Karpas-422 (cell line): Measurements from ENCODE around the gene NTM. TPM values are rescaled to one million over a fixed set of nuclear protein-coding genes. Genes with fewer than 3 reads are reported as not detected.

Experiments
- DNase-seq: peaks from one replicate; pipeline ENCODE4 v3.0.0-alpha.2; 2015
- H2AFZ ChIP-seq: fragments of 200-600 bp; sonication (generic); 2 replicates; pipeline ENCODE4 v1.6.1; 2014; ENCODE audit warnings: antibody characterized with exemption, low read length, mixed read lengths
- H3K27ac ChIP-seq: fragments of 200-600 bp; sonication (generic); 2 replicates; pipeline ENCODE4 v1.5.1; 2014; ENCODE audit warnings: mild to moderate bottlenecking, low read length, moderate library complexity
- H3K27me3 ChIP-seq: fragments of 200-600 bp; sonication (generic); 2 replicates; pipeline ENCODE4 v1.6.1; 2014; ENCODE audit warnings: low read length, mixed read lengths
- H3K36me3 ChIP-seq: fragments of 200-600 bp; sonication (generic); 2 replicates; pipeline ENCODE4 v1.6.1; 2014; ENCODE audit warnings: low read length, mixed read lengths; ENCODE audit not compliant: insufficient read depth
- H3K4me1 ChIP-seq: fragments of 200-600 bp; sonication (generic); 2 replicates; pipeline ENCODE4 v1.6.1; 2014; ENCODE audit warnings: mild to moderate bottlenecking, low read length, mixed read lengths
- H3K4me2 ChIP-seq: fragments of 200-600 bp; sonication (generic); 2 replicates; pipeline ENCODE4 v1.6.1; 2014; ENCODE audit warnings: low read length, low read depth, mild to moderate bottlenecking; ENCODE audit not compliant: poor library complexity, severe bottlenecking
- H3K4me3 ChIP-seq: fragments of 200-600 bp; sonication (generic); 2 replicates; pipeline ENCODE4 v1.5.1; 2014; ENCODE audit warnings: mild to moderate bottlenecking, antibody characterized with exemption, low read length, mixed read lengths
- H3K79me2 ChIP-seq: fragments of 200-600 bp; sonication (generic); 2 replicates; pipeline ENCODE4 v1.6.1; 2014; ENCODE audit warnings: mild to moderate bottlenecking, low read length, mixed read lengths
- H3K9ac ChIP-seq: fragments of 200-600 bp; sonication (generic); 2 replicates; pipeline ENCODE4 v1.6.0; 2014; ENCODE audit warnings: low read length
- H3K9me2 ChIP-seq: fragments of 200-600 bp; sonication (generic), shearing (Covaris generic); replicated peaks from 2 replicates; pipeline ENCODE4 v1.6.0; 2014; ENCODE audit warnings: mild to moderate bottlenecking, low read length, moderate library complexity; ENCODE audit not compliant: insufficient read depth
- H3K9me3 ChIP-seq: fragments of 300-700, 200-600 bp; sonication (generic); 2 replicates; pipeline ENCODE4 v1.6.1; 2014; ENCODE audit warnings: low read length, mixed read lengths
- H4K20me1 ChIP-seq: fragments of 200-600 bp; sonication (generic); 2 replicates; pipeline ENCODE4 v1.6.1; 2014; ENCODE audit warnings: mild to moderate bottlenecking, antibody characterized with exemption, low read length, low read depth; ENCODE audit not compliant: insufficient read depth
- total RNA-seq: library from RNA; depleted of rRNA; stranded (reverse); fragments of >200 nt; shearing (Covaris generic); gene quantifications from 2 replicates; pipeline ENCODE4 v1.2.3, GENCODE V29; 2014; ENCODE audit warnings: low replicate concordance

Gene NTM
- total RNA-seq, 1 experiment from 2014 or later: not detected

DNA sequence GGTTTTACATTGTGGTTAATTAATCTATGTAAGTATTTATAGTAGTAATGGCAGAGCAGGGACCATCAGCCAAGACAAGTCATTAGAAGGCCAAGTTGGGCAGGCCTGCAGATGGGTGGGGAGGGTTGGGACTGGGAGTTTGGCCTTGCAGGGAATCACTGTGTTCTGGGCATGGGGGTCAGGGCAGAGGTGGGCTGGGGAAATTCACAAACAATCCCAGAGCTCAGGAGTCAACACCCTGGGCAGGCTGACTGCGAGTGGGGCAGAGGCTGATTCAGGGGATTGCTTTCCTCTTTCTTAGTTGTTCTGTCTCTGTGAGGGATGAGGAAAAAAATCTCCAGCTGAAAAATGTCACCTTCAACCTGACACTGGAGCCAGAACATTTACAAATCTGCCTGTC lies 322.5 kb downstream of the NTM start:
- no peak overlapping the region for H3K4me2 ChIP-seq
- H3K4me3 ChIP-seq: no peak overlapping the region
- DNase-seq: no peak
- no peaks in the 10 kb centered on the region for H3K27me3 ChIP-seq
- no peak overlapping the region for H2AFZ ChIP-seq
- no peaks in the 10 kb centered on the region for H3K79me2 ChIP-seq
- no peak overlapping the region for H3K27ac ChIP-seq
- no peaks in the 10 kb centered on the region for H3K36me3 ChIP-seq
- H4K20me1 ChIP-seq: no peaks in the 10 kb centered on the region
- H3K9ac ChIP-seq: no peak overlapping the region
- H3K4me1 ChIP-seq: no peaks in the 10 kb centered on the region
- H3K9me2 ChIP-seq: no peaks in the 10 kb centered on the region
- H3K9me3 ChIP-seq: no peaks in the 10 kb centered on the region

DNA sequence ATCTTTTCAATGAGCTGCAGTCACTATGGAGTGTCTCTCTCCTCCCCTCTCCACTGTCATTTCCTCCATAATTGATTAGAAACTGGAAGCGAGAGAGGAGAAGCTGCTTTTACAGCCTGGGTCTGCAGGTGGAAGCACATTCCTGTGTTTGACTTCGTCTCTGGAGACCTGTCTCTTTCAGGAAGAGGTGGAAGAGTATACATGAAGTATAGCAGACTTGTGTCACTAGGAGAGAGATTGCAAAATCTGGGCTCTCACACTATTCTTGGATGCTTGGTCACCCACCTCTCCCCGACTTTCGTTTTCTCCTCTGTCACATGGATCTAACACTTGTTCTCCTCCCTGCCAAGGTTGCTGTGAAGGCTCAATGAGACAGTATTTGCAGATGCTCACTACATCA lies 323.3 kb downstream of the NTM start:
- Histone ChIP-seq H4K20me1 (no peaks in the 10 kb centered on the region), H3K9me3 (no peaks in the 10 kb centered on the region), H3K4me2 (no peak overlapping the region), H3K27ac (no peak overlapping the region), H3K79me2 (no peaks in the 10 kb centered on the region), H3K4me3 (no peak overlapping the region), H3K9me2 (no peaks in the 10 kb centered on the region), H2AFZ (no peak overlapping the region), H3K27me3 (no peaks in the 10 kb centered on the region), H3K4me1 (no peaks in the 10 kb centered on the region), H3K9ac (no peak overlapping the region), H3K36me3 (no peaks in the 10 kb centered on the region)
- no peak for DNase-seq

DNA sequence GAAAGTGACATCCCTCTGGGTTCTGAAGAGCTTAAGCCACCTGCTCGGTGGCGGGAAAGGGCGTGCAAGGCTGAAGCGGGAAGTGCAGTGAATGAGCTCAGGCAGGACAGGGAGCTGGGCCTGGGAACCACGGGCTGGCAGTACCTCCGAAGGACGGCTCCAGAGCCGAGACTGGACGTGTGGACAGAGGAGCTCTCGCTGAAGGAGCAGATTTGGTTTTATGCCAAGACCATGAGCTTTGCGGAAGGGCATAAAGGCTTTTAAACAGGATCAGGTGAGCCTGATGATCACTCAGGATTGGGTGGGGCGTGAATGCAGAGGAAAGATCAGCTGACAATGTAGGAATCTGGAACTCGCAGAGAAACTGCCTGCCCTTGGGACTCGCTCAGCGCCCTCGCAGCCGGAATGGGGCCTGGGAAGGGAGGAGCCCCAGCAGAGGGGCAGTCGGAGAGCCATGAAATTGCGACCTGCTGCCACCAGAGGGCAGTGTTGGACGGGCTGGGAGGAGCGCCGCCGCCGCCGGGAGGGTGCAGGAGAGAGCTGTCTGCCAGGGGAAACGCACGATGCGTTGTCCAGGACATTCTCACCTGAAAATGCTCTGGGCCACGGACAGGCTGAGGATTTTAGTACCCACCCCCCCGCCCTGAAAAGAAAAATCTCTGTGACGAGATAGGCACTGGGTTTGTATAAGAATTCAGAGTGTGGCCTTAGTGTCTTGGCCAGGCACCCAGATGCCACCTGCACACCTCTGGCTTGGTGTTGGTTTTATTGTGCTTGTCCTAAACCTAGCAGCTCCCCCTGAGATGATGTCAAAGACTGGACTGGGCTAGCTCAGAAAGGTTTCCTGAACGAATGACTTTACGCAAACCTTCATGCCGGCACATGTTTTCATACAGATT lies 324.4 kb downstream of the NTM start:
- Histone ChIP-seq H3K27me3 (no peaks in the 10 kb centered on the region), H3K79me2 (no peaks in the 10 kb centered on the region), H3K4me2 (no peak overlapping the region)

DNA sequence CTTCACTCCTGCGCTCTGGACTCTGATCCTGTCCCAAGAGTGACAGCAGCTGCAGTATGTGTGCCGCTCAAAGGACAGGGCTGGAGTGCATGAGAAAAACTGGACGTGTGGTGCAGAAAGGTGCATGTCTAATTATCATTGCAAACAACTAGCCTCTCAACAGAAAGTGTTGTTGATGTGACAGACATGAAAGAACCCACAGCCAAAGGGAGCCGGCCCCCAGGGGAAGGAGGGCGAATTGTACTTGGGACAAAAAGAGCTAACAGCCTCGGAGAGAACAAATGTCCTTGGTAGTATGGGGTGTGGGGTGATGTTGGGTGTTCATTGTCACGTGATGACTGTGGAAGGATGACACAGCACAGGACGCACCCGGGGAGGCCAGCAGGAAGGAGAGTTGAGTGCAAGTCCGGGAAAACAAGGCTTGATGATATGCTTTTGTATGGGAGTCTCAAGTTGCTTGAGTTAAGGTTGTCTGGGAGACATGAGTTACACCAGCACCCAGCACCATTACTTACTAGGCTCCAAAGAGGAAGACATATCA lies 325.5 kb downstream of the NTM start:
- Histone ChIP-seq H3K27me3 (no peaks in the 10 kb centered on the region), H3K27ac (no peak overlapping the region), H3K4me1 (no peaks in the 10 kb centered on the region), H4K20me1 (no peaks in the 10 kb centered on the region), H3K4me2 (no peak overlapping the region), H3K9ac (no peak overlapping the region), H3K36me3 (no peaks in the 10 kb centered on the region), H2AFZ (no peak overlapping the region), H3K79me2 (no peaks in the 10 kb centered on the region), H3K9me3 (no peaks in the 10 kb centered on the region), H3K4me3 (no peak overlapping the region), H3K9me2 (no peaks in the 10 kb centered on the region)
- DNase-seq: no peak

More for the DNA sequence above, 324.4 kb downstream of the NTM start:
- no peak overlapping the region for H3K27ac ChIP-seq
- no peak overlapping the region for H3K9ac ChIP-seq
- H4K20me1 ChIP-seq: no peaks in the 10 kb centered on the region
- H3K4me1 ChIP-seq: no peaks in the 10 kb centered on the region
- no peaks in the 10 kb centered on the region for H3K36me3 ChIP-seq
- H3K9me3 ChIP-seq: no peaks in the 10 kb centered on the region
- H3K9me2 ChIP-seq: no peaks in the 10 kb centered on the region
- H3K4me3 ChIP-seq: no peak overlapping the region
- DNase-seq: peak; percentile 78
- no peak overlapping the region for H2AFZ ChIP-seq

DNA sequence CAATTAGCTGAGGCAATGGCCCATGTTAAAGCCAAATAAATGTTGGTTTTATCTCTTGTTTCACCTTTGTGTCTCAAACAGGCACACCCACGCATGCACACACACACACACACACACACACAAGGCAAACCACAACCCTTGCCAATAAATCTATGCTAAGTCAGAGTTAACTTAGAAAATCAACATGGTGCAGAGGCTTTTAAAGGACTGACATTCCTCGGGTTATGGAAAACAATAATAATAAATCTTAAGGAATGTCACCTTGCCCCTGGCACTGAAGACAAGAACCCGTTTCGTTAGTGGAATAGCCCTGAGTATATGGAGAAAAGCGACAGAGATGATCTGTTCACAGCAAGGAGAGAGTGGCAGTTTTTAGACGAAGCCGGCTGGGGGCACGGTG lies 326.3 kb downstream of the NTM start:
- Histone ChIP-seq H3K4me2 (no peak overlapping the region), H3K9me2 (no peaks in the 10 kb centered on the region), H4K20me1 (no peaks in the 10 kb centered on the region), H3K36me3 (no peaks in the 10 kb centered on the region), H3K9me3 (no peaks in the 10 kb centered on the region), H3K79me2 (no peaks in the 10 kb centered on the region), H3K4me3 (no peak overlapping the region), H2AFZ (no peak overlapping the region), H3K4me1 (no peaks in the 10 kb centered on the region), H3K27ac (no peak overlapping the region), H3K9ac (no peak overlapping the region), H3K27me3 (no peaks in the 10 kb centered on the region)
- DNase-seq: no peak

DNA sequence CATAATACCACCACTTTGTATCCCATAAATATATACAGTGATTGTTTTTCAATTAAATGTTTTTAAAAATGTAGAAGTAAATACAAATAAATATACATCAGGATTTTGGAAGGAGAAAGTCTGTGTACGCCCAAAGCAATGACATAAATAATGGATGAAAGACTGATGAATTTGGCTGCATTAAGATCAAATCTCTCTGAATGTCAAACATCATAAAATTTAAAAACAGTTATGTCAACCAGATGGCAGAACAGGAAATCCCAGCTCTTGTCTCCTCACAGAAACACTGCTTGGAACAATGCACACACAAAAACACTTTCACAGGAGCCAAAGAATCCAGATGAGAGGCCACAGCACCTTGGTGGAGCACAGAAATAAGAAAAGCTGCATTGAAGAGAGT lies 332.9 kb downstream of the NTM start:
- Histone ChIP-seq H3K36me3 (no peaks in the 10 kb centered on the region), H3K27me3 (no peaks in the 10 kb centered on the region), H3K4me2 (no peak overlapping the region), H3K79me2 (no peaks in the 10 kb centered on the region), H4K20me1 (no peaks in the 10 kb centered on the region), H2AFZ (no peak overlapping the region), H3K9me2 (no peaks in the 10 kb centered on the region), H3K4me3 (no peak overlapping the region), H3K4me1 (no peaks in the 10 kb centered on the region), H3K9me3 (no peaks in the 10 kb centered on the region), H3K27ac (no peak overlapping the region), H3K9ac (no peak overlapping the region)
- no peak for DNase-seq

DNA sequence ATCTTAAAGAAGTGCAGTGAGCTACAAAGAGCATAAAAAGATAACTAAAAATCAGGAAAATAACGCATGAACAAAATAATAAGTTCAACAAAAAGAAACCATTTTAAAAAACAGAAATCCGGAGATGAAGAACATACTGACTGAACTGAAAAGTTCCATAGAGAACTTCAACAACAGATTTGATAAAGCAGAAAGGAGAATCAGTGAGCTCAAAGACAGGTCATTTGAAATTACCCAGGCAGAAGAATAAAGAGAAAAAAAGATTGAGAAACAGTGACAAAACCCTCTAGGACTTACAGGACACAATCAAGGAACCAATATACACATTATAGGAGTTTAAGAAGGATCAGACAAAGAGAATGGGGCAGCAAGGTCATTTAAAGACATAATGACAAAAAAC lies 334.3 kb downstream of the NTM start:
- Histone ChIP-seq H3K27ac (no peak overlapping the region), H3K9me3 (no peaks in the 10 kb centered on the region), H3K4me2 (no peak overlapping the region), H3K36me3 (no peaks in the 10 kb centered on the region), H3K4me3 (no peak overlapping the region), H2AFZ (no peak overlapping the region), H3K79me2 (no peaks in the 10 kb centered on the region), H3K9me2 (no peaks in the 10 kb centered on the region), H4K20me1 (no peaks in the 10 kb centered on the region), H3K9ac (no peak overlapping the region), H3K4me1 (no peaks in the 10 kb centered on the region), H3K27me3 (no peaks in the 10 kb centered on the region)
- no peak for DNase-seq

DNA sequence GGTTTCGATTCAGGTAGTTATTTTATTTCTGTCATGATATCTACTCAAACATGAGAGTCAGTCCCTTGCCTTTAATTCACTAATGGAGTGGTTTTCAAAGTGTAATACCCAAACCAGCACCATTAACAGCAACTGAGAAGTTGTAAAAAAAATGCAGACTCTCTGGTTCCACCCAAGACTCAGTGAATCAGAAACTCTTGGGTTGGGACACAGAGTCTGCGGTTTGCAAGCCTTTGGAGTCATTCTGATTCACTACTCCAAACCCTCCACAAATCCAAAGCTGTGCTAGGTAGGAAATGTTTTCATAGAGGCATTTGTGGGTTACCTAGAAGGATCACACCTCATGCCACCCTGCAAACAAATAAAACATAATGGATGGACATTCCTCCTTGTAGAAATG lies 340.1 kb downstream of the NTM start:
- DNase-seq: no peak
- H3K4me2 ChIP-seq: no peak overlapping the region
- no peak overlapping the region for H3K27ac ChIP-seq
- no peaks in the 10 kb centered on the region for H3K27me3 ChIP-seq
- H3K9ac ChIP-seq: no peak overlapping the region
- no peaks in the 10 kb centered on the region for H4K20me1 ChIP-seq
- no peaks in the 10 kb centered on the region for H3K4me1 ChIP-seq
- H3K9me2 ChIP-seq: no peaks in the 10 kb centered on the region
- no peaks in the 10 kb centered on the region for H3K9me3 ChIP-seq
- H2AFZ ChIP-seq: no peak overlapping the region
- no peaks in the 10 kb centered on the region for H3K36me3 ChIP-seq
- H3K4me3 ChIP-seq: no peak overlapping the region
- no peaks in the 10 kb centered on the region for H3K79me2 ChIP-seq
